Effector CD4-positive, alpha-beta T cell (primary cell): Measurements from ENCODE around the gene ARHGAP45.
"Not testable (repeated sequence)": the region's sequence is repeated elsewhere in the genome, so short reads cannot be mapped to it uniquely, and the experiment has no call there.

Source experiments
- DNase-seq: peaks from one replicate; pipeline ENCODE4 v3.0.0-alpha.2; 2020

The ARHGAP45 gene

DNA sequence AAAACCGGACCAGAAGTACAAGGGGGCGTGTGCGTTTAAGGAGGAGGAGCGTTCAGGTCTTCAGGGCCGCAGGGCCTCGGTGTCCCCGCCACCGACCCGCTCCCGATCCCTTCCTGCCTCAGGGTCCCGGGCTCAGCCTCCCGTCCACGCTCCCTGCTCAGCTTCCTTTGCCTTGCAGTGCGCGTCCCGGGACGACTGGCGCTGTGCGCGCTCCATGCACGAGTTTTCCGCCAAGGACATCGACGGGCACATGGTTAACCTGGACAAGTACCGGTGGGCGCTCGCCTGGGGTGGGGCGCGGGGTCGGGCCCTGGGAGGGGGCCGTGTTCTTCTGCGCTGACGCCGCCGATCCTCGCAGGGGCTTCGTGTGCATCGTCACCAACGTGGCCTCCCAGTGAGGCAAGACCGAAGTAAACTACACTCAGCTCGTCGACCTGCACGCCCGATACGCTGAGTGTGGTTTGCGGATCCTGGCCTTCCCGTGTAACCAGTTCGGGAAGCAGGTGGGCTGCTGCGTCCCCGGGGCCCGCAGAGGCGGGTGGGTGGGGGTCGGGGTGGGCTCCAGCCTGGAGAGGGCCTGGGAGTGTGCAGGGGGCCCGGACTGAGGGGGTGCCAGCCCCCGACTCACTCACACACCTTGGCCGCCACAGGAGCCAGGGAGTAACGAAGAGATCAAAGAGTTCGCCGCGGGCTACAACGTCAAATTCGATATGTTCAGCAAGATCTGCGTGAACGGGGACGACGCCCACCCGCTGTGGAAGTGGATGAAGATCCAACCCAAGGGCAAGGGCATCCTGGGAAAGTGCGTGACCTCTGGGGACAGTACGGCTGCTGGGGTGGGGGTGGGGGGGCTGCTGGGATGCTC lies 38.3 kb downstream of the ARHGAP45 start:
- DNase-seq = no peak

DNA sequence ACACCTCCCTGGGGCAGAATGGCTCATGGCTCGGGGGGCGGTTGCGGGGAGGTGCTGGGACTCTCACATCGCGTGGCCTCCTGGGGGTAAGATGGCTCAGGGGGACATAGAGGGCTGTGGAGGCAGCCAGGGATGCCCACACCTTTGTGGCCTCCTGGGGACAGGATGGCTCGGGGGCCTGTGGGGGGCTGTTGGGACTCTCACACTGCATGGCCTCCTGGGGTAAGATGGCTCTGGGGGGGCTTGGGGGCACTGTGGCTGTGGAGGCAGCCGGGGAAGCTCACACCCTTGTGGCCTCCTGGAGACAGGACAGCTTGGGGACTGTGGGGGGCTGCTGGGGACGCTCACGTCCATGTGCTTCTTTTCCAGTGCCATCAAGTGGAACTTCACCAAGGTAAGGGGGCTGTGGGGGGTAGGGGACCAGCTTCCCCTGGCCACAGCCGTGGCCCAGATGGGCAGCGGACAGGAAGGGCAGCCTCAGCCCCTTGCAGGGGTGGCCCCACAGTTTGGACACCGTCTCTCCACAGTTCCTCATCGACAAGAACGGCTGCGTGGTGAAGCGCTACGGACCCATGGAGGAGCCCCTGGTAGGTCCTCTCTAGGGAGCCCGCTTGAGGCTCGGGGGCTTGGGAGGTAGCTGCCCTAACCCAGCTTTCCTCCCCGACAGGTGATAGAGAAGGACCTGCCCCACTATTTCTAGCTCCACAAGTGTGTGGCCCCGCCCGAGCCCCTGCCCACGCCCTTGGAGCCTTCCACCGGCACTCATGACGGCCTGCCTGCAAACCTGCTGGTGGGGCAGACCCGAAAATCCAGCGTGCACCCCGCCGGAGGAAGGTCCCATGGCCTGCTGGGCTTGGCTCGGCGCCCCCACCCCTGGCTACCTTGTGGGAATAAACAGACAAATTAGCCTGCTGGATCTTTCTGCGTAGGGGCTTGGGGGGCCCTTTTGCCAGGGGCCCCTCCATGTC lies 39.2 kb downstream of the ARHGAP45 start:
- DNase-seq = no peak

DNA sequence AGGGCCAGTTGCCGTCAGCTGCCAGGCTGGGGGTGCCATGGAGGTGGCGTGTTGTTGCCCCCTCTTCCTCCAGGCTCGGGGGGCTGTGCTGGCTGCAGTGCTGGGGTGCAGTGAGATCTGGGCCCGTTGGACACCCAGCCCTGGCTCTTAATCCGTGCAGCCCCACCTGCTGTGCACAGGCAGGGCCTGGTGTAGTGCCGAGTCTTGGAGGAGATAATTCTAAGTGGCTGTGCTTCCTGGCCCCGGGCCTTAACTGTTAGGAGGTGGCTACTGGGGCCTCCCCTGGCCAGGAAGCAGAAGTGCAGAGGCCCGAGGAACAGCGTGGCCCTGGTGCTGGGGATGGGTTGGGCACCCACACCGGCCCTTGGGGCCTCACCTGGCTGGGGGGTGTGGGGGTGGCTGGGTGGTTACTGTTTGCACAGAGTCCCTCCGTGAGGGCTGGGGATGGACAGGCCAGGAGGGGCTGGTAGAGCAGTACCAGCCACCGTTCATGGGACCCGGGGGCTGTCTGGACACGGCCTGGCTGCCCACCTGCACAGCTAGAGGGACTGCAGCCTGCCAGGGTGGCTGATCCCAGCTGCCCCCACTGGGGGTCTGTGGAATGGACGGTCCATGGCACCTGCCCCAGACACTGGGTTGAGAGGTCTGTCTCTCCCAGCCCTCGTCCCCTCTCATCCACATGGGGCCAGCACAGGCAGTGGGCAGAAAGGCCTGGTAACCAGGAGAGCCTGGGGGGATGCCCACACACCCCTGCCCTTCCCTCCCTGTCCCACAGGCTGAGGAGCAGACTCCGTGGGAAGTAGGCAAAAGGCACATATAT lies 40.1 kb downstream of the ARHGAP45 start:
- DNase-seq = no peak

DNA sequence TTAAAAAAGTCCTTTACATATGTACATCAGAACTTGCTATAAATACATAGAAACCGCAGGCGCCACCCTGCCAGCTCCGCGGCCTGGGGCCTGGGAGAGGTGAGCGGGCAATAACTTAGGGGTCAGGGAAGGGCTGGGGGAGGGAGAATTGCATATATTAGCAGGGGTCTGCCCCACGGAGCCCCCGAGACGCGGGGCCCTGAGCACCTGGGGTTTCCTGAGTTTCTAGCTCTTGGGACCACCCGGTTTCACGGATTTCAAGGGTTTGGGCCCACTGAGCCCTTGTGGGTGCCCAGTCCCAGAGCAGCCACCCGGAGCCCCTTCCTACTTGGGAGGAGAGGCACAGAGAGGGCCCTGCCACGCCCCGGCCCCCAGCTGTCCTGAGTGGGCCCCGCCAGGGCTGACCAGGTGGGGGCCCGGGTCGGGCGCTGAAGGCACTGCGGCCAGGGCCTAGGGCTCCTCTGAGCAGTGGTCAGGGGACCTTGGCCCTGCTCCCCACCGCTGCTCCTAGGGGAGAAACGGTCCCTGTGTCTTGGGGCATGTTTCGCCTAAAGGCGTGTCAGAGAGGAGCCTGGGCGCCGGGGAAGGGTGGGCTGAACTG lies 40.8 kb downstream of the ARHGAP45 start:
- no peak for DNase-seq

DNA sequence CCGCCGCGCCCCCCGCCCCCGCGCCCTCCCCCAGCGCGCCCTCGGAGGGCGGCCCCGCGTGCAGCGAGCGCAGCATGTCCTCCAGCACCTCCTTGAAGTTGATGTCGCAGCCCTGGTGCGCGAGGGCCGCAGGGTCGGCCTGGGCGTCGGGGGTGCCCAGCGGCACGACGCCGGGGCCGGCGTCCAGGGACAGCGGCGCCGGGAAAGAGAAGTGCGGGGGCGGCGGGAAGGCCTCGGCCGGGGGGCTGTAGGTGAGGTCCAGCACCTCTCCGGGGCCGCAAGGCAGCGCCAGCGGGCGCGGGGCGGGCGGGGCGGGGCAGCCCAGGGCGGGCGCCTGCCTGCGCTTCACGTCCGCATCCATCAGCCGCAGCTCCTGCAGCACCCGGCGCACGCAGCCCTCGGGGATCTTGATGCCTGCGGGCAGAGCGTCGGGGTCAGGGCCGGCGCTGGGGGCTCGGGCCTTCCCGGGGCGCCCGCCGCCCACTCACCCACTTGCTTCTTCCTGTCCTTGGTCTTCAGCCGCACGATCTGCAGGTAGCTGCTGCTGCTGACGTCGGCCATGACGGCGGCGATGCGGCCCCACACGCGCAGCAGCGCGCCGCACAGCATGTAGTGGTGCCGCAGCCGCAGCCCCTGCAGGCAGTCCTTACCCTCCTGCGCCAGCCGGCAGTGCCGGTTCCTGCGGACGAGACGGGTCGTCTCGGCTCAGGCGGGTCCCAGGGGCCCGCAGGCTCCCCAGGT lies 41.5 kb downstream of the ARHGAP45 start:
- DNase-seq = no peak

DNA sequence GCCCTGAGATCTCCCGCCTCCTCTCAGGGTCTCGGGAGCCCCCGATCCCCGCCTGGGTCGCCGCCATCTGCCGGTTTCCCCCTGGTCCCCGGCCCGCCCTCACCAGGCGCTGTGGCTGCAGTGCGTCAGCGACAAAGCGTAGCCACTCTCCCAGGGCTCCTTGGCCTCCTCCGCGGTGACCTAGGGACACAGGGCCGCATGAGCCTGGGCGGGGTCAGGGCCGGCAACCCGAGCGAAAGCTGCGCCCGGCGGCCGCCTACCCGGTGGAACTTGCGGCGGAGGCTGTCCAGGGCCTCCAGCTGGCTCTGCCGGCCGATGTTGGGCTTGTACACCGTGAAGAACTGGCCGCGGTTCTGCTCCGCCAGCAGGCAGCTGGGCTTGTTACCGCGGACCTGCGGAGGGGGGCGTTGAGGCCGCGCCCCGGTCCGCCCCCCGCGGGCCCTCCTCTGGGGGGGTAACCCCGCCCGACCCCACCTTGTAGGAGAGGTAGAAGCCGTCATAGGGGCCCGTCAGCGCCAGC lies 42.1 kb downstream of the ARHGAP45 start:
- no peak for DNase-seq

DNA sequence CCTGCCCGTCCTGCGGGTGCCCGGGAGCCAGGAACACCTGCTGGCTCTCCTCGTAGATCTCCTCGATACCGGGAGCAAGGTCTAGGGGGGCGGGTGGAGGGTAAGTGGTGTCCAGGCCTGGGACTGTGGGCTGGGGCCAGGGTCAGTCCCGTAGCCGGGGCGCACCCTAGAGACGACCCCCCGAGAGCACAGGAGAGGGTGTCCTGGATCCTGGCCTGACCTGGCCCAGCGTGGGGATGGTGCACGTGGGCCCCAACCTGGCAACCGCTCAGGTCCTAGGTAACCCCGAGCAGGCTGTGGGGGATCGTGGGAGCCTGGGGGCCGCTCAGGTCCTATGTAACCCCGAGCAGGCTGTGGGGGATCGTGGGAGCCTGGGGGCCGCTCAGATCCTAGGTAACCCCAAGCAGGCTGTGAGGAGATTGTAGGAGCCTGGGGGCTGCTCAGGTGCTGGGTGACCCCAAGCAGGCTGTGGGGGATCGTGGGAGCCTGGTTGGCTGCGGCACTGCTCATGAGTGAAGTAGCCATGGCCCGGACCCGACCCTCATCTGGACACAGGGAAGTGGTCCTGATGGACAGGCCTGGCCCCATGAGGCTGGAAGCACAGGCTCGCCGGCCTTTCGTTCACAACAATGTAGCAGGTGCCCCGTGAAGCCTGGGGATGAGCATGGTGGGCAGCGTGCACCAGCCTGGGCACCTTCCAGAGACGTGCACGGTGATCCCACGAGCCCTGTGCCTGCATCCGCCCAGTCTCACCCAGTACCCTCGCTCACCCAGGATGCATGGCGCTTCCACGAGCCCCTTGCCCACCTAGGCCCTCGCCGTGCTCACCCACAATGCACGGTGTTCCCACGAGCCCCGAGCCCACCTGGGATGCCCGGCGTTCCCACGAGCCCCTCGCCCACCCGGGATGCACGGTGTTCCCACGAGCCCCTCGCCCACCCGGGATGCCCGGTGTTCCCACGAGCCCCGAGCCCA lies 43.0 kb downstream of the ARHGAP45 start:
- no peak for DNase-seq

DNA sequence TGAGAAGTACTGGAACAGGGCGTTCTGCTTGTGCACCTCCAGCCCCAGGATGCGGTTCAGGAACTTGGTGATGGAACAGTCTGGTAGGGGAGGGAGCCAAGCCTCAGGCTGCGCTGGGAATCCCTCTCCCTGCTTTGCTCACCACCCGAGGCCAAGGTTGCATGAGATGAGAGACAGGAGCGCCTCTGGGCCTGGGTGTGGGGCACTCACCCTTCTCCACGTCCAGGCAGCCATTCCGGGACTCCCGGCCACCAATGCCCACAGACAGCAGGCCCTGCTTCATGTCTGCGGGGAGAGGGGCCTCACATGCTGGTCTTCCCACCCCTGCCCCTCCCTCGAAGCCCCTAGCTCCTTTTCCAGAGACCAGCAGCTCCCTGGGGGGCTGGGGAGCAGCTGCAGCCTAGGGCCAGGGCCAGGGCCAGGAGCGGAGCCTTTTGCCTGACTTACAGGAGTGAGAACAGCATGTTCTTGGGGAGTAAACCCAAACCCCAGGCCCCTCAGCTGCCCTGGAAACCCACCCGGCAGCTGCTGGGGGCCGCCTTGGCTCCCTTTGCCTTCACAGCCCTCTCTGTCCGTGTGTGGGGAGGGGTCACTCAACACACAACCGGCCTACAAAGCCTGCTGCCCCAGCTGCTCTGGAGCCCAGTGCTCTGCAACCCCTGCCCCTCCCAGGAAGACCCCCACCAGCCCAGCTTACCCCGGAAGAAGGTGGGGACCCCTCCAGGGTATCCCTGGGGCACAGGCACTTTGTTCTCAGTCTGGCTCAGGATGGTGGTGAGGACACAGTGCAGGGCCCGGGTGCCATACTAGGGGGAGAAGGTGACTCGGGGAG lies 44.1 kb downstream of the ARHGAP45 start:
- DNase-seq = no peak

DNA sequence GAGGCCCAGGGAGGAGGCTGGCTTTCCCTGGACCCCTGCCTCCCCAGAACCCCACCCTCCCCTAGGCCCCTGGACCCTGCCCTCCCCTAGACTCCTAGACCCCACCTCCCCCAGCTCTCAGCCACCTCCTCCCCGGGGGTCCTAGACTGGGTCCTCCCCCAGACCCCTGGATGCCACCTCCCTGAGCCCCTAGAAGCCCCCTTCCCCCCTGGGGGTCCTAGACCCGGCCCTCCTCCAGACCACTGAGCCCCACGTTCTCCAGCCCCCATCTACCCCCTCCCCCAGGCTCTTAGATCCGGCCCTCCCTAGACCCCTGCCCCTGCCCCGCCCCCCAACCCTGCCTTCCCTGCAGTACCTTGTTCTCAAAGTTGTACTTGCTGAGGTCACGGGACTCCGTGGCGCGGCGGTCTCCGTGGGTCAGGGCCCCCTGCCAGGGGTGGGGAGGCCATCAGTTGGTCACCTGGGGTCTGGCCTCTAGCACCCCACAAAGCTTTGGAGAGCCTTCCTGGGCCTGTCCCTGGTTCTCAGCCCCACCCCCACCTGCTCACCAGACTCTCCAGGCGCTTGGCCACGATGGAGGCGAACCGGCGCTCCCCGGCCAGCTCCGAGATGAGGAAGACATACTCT lies 44.8 kb downstream of the ARHGAP45 start:
- DNase-seq = no peak

DNA sequence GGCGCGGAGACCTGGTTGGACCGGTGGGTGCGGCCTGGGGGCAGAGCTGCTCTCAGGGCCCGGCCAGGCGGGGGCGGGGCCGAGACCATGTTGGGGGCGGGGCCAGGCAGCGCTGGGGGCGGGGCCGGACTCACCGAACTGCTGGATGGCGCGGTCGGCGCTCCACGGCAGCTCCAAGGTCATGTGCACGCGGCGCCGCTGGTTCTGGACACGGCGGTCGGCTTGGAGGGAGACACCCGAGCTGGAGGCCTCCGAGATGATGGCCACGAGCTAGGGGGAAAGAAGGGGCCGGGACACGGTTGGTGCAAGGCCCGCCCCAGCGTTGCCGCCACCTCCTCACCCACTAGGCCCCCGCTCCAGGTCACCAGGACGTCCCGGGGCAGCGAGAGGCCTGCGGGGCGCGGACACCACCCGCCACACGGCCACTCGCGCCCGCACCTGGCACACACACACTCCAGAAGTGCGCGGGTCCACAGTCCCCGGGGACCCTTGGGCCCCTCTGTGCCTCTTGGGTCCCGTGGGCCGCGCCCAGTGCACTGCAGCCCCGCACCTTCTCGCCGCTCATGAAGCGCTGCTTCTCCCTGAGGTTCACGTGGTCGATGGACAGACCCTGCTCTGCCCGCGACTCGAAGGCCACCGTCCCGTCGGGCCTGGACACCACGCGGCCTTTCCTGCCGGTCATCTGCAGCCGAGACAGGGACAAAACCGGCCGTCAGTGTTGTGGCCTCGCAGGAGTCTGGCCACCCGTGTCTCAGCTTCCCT lies 45.5 kb downstream of the ARHGAP45 start:
- no peak for DNase-seq

DNA sequence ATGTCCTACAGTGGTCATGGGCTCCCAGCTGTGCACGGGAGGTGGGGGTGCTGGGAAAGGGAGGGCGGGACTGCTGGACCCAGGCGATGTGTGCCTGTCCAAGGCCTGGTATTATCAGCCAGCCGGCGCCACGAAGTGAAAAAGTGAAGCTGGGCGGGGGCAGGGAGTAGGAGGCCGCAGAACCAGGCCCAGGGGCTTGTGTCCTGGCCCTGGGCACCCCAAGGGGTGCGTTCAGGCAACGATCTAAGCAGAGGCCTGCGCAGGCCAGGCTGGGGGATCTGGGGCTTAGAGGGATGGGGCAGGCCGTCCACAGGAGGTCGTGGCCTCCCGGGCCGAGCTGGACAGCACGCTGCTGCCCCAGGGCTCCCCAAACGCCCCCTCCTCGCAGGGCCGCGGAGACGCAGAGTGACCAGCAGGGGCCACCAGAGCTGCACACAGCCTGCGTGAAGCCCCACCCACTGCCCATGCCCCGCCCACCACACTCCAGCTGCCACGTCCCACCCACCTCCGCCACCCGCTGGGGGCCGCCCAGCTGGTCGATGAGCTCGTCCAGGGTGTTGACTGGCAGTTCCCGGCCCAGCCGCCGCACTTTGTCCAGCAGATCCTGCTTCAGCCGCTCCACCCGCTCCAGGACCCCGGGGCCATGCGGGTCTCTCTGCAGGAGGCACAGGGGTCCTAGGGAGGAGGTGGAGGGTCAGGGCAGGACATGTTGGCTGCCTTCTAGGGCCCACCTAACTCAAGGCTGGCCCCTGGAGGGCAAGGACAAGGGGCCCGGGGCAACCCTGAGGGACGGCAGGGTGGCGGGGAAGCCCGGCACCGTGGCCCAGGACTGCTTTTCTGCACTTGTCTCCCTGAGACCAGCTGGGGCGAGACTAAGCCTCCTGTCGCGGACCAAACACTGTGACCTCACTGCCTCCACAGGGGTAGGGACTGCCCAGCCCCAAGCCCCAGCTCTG lies 46.3 kb downstream of the ARHGAP45 start:
- DNase-seq = peak; percentile 73

DNA sequence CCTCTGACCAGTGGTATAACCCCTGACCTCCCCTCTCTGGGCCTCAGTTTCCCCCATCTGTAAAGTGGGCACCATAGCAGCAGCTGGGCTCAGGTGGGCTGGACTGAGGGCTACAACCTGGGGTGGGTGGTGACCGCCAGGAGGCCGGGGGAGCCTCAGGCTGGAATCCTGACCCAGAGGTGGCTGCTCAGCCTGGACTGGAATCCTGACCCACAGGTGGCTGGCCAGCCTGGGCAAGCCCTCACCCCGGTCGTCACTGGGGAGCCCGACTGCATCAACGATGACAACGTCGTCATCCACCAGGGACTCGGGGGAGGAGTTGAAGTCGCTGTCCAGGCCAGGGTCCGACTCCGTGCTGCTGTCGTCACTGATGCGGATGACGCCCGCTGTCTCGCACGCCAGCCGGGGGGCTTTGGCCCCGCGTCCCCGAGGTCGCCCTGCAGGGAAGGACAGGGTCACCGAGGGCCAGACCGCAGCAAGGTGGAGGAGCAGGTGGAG lies 47.1 kb downstream of the ARHGAP45 start:
- no peak for DNase-seq

DNA sequence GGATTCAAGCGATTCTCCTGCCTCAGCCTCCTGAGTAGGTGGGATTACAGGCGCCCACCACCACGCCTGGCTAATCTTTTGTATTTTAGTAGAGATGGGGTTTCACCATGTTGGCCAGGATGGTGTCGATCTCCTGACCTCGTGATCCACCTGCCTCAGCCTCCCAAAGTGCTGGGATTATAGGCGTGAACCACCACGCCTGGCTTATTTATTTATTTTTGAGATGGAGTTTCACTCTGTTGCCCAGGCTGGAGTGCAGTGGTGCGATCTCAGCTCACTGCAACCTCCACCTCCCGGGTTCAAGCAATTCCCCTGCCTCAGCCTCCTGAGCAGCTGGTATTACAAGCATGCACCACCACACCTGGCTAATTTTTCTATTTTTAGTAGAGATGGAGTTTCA lies 47.8 kb downstream of the ARHGAP45 start:
- DNase-seq = not testable (repeated sequence)

DNA sequence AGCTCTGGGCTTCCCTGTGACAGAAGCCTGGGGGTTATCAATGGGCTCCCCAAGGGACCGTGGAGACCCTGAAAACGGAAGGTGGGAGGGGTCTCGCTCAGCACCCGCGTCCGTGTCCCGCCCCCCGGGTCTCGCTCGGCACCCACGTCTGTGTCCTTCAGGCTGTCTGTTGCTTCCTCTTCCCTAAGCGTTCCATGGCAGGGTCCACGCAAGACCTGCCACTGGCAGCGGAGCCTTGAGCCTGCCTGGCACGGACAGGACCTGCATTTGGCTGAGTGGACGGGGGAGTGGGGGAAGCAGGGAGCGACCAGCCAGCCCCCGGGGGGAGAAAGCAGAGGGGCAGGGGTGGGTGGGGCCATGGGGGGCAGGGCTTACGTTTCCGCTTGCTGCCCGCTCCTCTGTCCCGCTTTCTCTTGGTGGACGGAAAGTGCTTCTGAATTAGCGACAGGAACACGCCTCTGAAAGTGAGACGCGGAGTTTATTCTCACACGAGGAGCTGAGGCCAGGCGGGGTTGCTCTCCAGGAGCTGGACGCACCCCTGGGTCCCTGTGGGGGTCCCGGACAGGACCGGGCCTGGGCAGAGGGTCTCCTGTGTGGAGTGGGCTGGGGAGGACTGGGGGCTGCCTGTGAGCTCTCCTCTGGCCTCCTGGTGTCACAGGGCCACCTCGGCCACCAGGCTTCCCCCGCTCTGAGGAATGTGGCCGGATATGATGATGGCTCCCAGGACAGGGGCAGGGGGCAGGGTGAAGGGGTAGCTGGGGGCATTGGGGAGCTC lies 48.9 kb downstream of the ARHGAP45 start:
- no peak for DNase-seq

DNA sequence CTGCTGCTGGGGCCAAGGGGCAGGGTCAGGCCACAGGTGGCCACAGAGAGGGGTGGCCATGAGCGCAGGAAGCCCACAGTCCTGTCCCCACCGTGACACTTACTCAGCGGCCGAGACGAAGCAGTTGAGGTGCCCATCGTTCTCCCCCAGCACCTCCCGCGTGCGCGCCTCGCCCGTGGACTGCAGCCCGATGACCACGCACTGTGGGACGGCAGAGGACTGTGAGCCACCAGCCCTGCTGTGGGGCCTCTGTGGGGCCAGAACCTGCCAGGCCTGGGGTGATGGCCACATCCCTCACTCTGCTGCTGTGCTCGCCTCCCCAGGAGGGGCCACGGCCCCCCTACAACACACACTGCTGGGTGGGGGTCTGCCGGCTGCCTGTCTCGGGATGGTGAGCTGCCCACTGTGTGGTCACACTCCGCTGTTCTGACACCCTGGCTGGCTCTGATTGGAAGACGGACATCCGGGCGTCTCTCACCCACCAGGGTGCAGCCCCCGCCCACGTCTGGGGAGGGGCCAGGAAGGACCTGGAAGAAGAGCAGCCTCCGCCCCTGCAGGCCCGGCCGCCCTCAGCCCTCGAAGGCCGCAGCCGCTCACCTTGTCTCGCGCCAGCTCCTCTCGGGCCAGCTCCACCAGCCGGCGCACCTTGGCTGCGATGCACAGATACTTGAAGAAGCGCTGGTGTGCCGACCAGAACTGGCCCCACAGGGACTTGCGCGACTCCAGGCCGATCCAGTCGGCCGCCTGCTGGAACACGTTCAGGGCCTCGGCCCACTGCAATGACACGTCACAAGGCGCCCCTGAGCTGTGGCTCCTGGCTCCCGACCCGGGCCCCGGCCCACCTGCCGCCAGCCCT lies 50.0 kb downstream of the ARHGAP45 start:
- DNase-seq = no peak
